Activated naive CD4-positive, alpha-beta T cell treated with anti-CD3 and anti-CD28 coated beads, Interleukin-2, amount 10 ng/mL, durations not matched to agents 5 hours and 36 hours (primary cell): Measurements from ENCODE around the gene GPANK1. TPM values are rescaled to one million over a fixed set of nuclear protein-coding genes. Genes with fewer than 3 reads are reported as not detected.

Experiments
- microRNA-seq: library from miRNA; unstranded; fragments of <30 nt; microRNA quantifications from one replicate; pipeline ENCODE4 v1.2.0, GENCODE V29; 2022; ENCODE audit warnings: borderline microRNAs expressed, borderline replicate concordance
- total RNA-seq, 2 experiments: library from RNA; stranded (reverse); gene quantifications; one replicate each; pipeline ENCODE4 v1.2.3, GENCODE V29; 2021

Gene GPANK1
- 10 to 100 TPM; 26.4 to 29.1 TPM for total RNA-seq

DNA sequence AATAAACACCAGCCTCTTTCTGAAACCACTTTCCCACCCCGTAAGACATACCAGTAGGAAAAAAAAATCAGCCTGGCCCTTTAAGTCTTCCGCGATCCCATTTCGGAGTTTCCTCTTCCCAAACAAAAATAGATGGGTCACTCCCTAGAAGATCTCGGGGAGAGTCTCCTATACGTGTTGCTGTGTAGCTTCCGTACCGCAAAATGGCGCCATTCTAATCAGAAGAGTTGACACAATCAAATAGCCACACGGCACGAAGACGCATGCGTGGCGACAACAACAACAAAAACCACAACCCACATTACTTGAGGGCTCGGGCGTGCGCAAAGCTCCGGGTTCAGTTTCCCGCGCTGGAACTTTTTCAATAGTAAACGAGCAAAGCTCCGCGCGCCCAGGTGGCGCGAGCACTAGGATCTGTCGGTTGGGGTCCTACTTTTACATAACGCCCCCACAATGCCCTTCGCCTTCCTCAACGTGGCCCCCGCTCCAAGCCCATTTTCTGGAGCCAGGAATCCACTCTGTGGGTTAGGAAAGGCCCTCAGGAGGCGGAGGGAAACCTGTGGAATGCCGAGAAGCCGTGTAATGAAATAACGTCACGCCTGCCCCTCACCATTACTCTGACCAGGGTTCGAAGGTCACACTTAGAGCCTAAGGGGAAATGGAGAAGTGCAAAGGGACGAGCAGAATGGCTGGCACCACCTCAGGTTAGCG is at the start of gene GPANK1:
Gene GPANK1, minus strand, starts transcription at position 208 of the 711 bp plus-strand sequence. CDS start 519 bp downstream, outside the sequence.

DNA sequence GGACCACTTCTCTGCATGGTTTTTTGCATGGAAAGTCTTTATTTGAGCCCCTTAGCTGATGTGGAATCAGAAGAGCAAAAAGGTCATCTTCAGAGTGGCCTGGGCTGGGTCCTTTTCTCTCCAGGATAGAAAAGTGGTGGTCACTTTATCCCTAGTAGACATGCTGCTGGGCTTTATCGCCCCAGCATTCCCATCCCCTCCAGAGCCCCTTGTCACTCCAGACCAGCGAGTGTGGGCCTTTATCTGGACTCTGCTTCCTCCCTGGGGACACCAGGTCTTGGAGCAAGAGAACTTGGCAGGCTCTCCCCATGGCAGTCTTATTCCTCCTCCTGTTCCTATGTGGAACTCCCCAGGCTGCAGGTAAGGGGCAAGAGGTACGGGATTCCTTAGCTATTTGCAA is 41.8 kb upstream of the GPANK1 start, which contains the start of gene LY6G6F:
Gene LY6G6F, plus strand, starts transcription at position 268 of the 400 bp plus-strand sequence. Its CDS starts 41 bp downstream, at position 309.

GRCh38 chr6:31702819-31703716 is 38.3 kb upstream of the GPANK1 start, which contains the start of gene ABHD16A:
Gene ABHD16A (minus strand): TSS chr6:31703324. CDS start chr6:31703281, 43 bp downstream.

GRCh38 chr6:31680226-31681134 is 15.7 kb upstream of the GPANK1 start, which contains the start of gene LY6G5C:
Gene LY6G5C (minus strand): TSS chr6:31681067. CDS start chr6:31680373, 694 bp downstream.

GRCh38 chr6:31669676-31670075 is 4.9 kb upstream of the GPANK1 start, which contains the start of gene LY6G5B:
Gene LY6G5B (plus strand): TSS chr6:31669976. CDS start chr6:31670951, 975 bp downstream.

DNA sequence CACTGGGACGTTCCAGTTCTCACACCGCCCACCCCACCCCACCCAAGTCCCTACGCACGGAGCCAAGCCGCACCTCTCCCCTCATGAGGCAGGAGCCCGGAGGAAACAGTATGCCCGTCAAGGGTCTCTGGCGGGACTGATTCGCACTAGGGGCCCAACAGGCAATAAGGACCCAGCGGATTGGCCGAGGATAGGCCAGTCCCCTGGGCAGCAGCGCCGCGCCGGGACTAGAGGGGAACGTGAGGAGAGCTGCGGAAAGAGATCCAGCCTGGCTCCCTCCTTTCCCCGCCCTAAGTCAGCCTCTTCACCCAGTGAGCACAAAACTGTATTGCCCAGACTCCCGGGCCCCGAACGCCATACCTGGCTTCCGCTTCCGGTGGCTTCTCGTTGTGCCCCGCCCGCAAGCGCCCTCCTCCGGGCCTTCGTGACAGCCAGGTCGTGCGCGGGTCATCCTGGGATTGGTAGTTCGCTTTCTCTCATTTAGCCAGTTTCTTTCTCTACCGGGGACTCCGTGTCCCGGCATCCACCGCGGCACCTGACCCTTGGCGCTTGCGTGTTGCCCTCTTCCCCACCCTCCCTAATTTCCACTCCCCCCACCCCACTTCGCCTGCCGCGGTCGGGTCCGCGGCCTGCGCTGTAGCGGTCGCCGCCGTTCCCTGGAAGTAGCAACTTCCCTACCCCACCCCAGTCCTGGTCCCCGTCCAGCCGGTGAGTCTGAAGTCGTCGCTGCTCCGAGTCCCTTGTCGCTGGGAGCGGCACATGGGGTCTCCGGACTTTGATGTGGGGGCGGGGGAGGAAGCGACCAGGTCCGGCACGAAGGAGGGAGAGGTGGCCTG is 922 bp upstream of the GPANK1 start, which contains the start of gene CSNK2B:
Gene CSNK2B, plus strand, starts transcription at position 580 of the 836 bp plus-strand sequence. CDS start 752 bp downstream, outside the sequence.

DNA sequence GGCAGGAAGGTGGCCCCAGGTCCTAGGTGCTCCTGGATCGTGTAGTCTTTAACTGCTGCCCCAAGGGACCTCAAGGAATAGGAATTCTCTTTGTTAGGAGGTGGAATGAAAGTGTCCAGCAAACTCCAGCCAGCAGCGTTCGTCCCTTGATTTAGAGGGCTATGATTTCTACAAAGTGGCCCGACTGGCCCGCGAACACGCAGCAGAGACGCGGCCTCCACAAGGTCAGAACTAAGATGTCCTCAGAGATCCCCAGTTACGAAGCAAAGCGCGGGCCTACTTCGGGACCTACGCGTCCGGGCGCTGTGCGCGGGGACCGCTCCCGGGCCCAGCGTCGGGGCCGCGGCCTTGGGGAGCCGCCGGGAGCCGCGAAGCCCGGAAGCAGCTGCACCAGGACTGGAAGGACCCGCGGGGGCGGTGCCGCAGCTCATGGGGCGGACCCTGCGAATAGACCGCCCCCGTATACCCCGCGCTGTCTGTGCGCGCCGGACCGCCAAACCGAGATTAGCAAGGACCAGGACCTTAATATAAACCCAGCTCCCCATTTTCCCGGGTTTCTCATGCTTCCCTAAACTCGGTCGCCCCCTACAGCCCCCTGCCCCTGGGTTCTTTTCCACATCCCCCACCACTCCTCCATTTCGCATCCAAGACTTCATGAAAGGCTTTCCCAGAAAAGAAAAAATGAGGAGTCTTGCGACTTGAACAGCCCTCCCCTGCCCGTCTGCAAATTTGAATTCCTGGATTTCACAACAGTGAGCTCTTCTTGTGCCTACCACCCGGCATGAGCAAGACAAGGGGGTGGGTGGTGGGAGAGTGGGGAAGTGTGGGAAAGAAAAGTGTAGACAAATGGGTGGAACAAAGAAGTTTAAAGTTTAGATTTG is 4.2 kb downstream of the GPANK1 start, which contains the start of gene C6orf47:
Gene C6orf47, minus strand, starts transcription at position 398 of the 881 bp plus-strand sequence. CDS start 831 bp downstream, outside the sequence.

DNA sequence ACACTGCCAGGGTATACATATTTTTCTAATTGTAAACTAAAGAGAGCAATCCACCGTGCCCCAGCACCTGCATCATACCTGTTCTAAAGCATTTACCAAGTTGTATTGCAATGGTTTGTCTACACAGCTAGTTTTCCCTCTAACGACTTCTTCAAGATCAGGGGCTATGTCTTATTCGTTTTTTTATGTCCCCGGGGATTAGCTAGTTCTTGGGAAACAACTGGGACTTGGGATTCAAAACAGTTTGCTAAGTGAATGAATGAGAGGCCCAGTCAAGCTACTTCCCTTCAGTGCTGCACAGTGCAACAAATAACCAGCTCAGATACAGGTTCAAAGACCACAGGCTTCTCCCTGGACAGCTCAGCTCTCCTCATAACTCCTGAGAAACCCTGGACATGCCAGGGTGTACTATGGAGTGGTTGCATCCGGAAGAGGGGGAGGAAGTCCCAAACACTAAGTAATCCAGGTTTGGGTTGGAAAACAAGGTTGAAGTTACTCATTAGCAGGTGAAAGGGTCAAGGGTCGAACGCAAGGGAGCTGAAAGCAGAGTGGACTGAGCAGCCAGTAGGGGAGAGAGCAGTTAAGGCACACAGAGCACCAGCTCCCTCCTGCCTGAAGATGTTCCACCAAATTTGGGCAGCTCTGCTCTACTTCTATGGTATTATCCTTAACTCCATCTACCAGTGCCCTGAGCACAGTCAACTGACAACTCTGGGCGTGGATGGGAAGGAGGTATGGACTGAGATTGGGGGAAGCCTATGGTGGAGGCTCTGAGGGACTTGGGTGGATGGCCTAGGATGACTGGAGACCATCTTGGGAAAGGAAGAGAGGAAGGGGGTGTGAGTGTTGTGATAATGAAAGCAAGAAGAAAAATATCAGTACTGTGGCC is 9.2 kb downstream of the GPANK1 start, which contains the start of gene APOM:
Gene APOM, plus strand, starts transcription at position 546 of the 889 bp plus-strand sequence. Its CDS starts 73 bp downstream, at position 619.

GRCh38 chr6:31620586-31621319 is 44.0 kb downstream of the GPANK1 start, which contains the start of gene PRRC2A:
Gene PRRC2A (plus strand): TSS chr6:31620715. CDS start chr6:31622790, 2,075 bp downstream.

DNA sequence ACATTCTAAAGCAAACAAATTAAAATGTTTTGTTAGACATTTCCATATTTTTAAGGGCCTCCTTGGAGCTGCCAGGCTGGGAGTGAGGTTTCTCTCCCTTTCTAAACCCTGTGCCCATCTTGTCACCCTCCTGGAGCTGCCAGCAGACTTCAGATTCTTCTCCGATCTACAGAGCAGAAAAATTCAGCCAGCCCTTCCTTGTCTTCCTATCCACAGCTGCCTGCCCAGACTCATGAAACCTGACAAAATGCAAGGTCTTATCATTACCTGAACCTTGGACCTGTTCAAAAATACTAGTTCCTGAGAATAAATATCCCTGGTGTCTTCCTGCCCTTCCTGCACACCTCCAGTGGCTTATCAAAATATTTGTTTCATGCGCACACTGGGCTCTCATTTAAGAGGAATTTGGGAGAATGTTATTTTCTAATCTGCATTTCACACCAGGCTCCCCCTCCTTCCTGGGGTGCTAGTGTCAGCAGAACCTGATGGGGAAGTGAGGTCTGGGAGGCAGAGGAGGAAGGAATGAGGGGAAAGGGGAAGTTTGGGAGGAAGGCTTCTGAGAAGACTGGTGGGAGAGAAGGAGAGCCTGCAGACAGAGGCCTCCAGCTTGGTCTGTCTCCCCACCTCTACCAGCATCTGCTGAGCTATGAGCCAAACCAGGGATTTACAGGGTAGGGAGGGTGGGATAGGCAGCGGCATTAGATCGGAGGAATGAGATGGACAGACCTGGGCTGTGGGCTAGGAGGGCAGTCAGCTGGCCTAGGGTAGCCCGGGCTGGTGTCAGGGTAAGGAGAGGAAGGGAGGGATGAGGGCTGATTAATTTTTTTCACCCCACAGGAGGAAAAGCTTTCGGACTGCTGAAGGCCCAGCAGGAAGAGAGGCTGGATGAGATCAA is 49.9 kb downstream of the GPANK1 start, which contains the start of gene AIF1:
Gene AIF1, plus strand, starts transcription at position 551 of the 895 bp plus-strand sequence. Its CDS starts 96 bp downstream, at position 647.

Small RNA genes lying within 50 kb of the gene (microRNA-seq; reads per million reads assigned to microRNA genes)
- gene MIR4646 (1.5 reads per million), gene MIR6832 (not detected)

Other genes starting within 250 kb of the GPANK1 start
- 10 to 100 TPM; 37.8 to 38.1 TPM for gene MICB, start 166.9 kb downstream of the GPANK1 start, total RNA-seq
- gene MCCD1, start 136.0 kb downstream of the GPANK1 start, total RNA-seq, result not detected
- 100 to 1,000 TPM; 423 to 444 TPM for gene DDX39B, start 123.0 kb downstream of the GPANK1 start, total RNA-seq
- 1 to 10 TPM; 3.5 to 4.2 TPM for gene ATP6V1G2, start 118.4 kb downstream of the GPANK1 start, total RNA-seq
- gene NFKBIL1, start 117.4 kb downstream of the GPANK1 start, total RNA-seq, result 10 to 100 TPM; 12.9 to 15.8 TPM
- gene LTA, start 92.7 kb downstream of the GPANK1 start, total RNA-seq, result 10 to 100 TPM; 29.6 TPM
- gene TNF, start 89.4 kb downstream of the GPANK1 start, total RNA-seq, result 10 to 100 TPM; 51.3 to 53.4 TPM
- 1,000 to 10,000 TPM; 1,438 to 1,452 TPM for gene LTB, start 82.6 kb downstream of the GPANK1 start, total RNA-seq
- gene LST1, start 78.7 kb downstream of the GPANK1 start, total RNA-seq, result 10 to 100 TPM; 67.8 to 71.0 TPM
- 10 to 100 TPM; 27.6 to 28.8 TPM for gene NCR3, start 72.0 kb downstream of the GPANK1 start, total RNA-seq
- 10 to 100 TPM; 45.4 to 46.1 TPM for gene AIF1, start 49.8 kb downstream of the GPANK1 start, total RNA-seq
- gene PRRC2A, start 44.3 kb downstream of the GPANK1 start, total RNA-seq, result 100 to 1,000 TPM; 210 to 211 TPM
- 100 to 1,000 TPM; 278 to 280 TPM for gene BAG6, start 12.3 kb downstream of the GPANK1 start, total RNA-seq
- 1 to 10 TPM; 3.8 to 3.9 TPM for gene APOM, start 9.1 kb downstream of the GPANK1 start, total RNA-seq
- 10 to 100 TPM; 23.6 to 24.2 TPM for gene C6orf47, start 4.2 kb downstream of the GPANK1 start, total RNA-seq
- 100 to 1,000 TPM; 181 to 195 TPM for gene CSNK2B, start 1.1 kb upstream of the GPANK1 start, total RNA-seq
- 10 to 100 TPM; 20.3 to 23.5 TPM for gene LY6G5B, start 5.0 kb upstream of the GPANK1 start, total RNA-seq
- gene LY6G5C, start 16.1 kb upstream of the GPANK1 start, total RNA-seq, result 1 to 10 TPM; 1.8 to 2.2 TPM
- gene ABHD16A, start 38.3 kb upstream of the GPANK1 start, total RNA-seq, result 10 to 100 TPM; 50.4 to 54.9 TPM
- gene LY6G6F, start 41.9 kb upstream of the GPANK1 start, total RNA-seq, result not detected
- gene LY6G6D, start 50.4 kb upstream of the GPANK1 start, total RNA-seq, result not detected
- gene LY6G6C, start 56.7 kb upstream of the GPANK1 start, total RNA-seq, result not detected
- under 1 TPM; 0.22 to 0.43 TPM for gene MPIG6B, start 58.4 kb upstream of the GPANK1 start, total RNA-seq
- gene DDAH2, start 64.3 kb upstream of the GPANK1 start, total RNA-seq, result 10 to 100 TPM; 18.1 to 18.9 TPM
- gene CLIC1, start 71.5 kb upstream of the GPANK1 start, total RNA-seq, result 100 to 1,000 TPM; 534 to 538 TPM
- 10 to 100 TPM; 47.4 to 47.7 TPM for gene MSH5, start 75.0 kb upstream of the GPANK1 start, total RNA-seq
- 10 to 100 TPM; 11.3 to 12.0 TPM for gene SAPCD1, start 97.7 kb upstream of the GPANK1 start, total RNA-seq
- gene VWA7, start 112.3 kb upstream of the GPANK1 start, total RNA-seq, result 1 to 10 TPM; 3.8 to 3.9 TPM
- gene VARS1, start 130.8 kb upstream of the GPANK1 start, total RNA-seq, result 10 to 100 TPM; 74.6 to 79.2 TPM
- 10 to 100 TPM; 72.5 to 75.6 TPM for gene LSM2, start 142.0 kb upstream of the GPANK1 start, total RNA-seq
- gene HSPA1L, start 150.3 kb upstream of the GPANK1 start, total RNA-seq, result 1 to 10 TPM; 3.7 to 3.8 TPM
- 10 to 100 TPM; 75.8 to 83.8 TPM for gene HSPA1A, start 150.5 kb upstream of the GPANK1 start, total RNA-seq
- 10 to 100 TPM; 35.5 to 35.9 TPM for gene HSPA1B, start 162.7 kb upstream of the GPANK1 start, total RNA-seq
- 10 to 100 TPM; 23.4 to 23.7 TPM for gene NEU1, start 197.8 kb upstream of the GPANK1 start, total RNA-seq
- not detected for gene SLC44A4, start 214.0 kb upstream of the GPANK1 start, total RNA-seq
- 10 to 100 TPM; 60.9 to 61.4 TPM for gene EHMT2, start 232.7 kb upstream of the GPANK1 start, total RNA-seq
- gene ZBTB12, start 237.1 kb upstream of the GPANK1 start, total RNA-seq, result 1 to 10 TPM; 1.5 to 2.4 TPM